NOMO-1 (cell line): Measurements from ENCODE around the gene MPIG6B.
A peak's percentile ranks its signal among the peaks of the same experiment; 100 is the strongest.

Experiments used
- DNase-seq, 2 experiments: peaks; one replicate each; lab custom pipeline; 2025; ENCODE audit not compliant: unreplicated experiment in 2 of 2; lab: John Stamatoyannopoulos, UW

Gene MPIG6B

DNA sequence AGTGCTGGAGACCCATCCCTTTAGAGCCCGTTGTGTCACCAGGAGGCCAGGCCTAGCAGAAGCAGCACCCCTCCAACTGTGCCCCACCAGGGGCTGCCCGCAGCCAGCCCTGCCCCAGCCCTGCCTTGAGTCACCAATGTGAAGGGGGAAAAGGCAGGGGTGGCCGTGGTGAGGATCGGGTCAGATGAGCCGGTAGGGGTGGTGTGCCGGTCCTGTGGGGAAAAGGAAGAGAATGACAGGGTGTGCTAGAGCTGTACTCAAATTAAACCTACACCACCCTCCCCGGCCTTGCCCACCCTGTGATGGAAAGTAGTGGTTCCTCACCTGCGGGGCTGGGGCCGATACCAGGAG, 42.4 kb downstream of the MPIG6B start:
- no peak for DNase-seq

DNA sequence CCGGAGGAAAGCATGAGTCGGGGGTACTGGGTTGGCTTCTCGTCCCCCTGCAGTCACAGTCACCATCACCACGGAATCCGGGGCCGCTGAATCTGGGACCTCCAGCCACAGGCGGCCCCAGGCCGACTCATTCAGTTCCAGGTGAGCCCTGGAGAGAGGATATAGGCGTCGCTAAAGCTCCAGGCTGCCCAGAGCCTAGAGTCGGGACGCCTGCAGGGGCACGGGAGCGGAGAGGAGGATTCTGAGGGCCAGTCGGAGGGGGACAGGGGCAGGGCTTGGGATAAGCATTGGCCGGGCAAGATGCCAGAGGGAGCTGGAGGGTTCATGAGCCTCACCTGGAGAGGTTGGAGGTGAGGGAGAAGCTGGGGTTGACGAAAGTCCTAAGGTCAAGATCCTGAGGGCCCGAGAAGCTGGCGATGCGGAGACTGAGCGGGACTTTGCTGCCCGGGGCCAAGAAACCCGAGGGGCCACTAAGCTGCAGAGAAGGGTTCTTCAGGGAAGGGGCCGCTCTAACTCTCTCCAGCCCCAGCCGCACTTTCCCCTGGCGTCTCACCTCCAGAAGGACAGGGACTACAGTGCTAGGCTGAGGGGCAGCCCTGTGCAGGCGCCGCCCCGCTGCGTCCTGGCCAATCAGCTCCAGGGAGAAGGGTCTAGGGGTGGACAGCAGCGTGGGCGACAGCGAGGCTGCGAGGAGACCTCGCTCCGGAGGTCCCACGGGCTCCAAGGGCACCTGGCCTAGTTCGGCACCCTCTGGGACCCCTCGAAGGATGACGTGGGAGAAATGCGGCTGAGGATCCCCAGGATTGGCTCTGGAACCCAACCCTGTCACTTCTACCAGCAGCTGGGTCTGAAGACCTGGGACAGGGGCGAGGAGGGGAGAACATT, 43.0 kb downstream of the MPIG6B start:
- no peak for DNase-seq

DNA sequence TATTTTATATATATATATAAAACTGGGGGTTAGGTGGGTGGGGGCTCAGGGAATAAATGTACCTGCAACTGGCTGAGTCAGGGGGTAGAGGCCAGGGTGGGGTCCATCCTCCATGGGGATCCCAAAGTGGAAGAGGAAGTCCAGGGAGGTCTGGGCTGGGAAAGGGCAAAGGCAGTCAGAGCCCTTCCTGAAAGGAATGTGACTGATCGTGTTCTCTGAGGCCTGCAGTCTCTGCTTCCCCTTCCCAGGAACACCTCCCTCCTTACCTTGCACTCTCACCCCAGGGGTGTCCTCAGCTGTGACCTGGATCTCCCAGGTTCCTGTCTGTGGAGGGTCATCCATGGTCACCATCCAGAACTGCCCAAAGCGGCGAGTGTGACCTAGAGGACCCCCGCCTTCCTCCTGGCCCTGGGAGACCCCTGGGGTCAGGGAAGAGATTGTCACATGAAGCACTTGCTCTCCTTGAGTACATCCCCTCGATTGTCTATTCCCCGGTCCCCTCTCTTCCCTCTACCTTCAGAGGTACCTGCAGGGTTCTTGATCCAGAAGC, 44.0 kb downstream of the MPIG6B start:
- DNase-seq: no peak

DNA sequence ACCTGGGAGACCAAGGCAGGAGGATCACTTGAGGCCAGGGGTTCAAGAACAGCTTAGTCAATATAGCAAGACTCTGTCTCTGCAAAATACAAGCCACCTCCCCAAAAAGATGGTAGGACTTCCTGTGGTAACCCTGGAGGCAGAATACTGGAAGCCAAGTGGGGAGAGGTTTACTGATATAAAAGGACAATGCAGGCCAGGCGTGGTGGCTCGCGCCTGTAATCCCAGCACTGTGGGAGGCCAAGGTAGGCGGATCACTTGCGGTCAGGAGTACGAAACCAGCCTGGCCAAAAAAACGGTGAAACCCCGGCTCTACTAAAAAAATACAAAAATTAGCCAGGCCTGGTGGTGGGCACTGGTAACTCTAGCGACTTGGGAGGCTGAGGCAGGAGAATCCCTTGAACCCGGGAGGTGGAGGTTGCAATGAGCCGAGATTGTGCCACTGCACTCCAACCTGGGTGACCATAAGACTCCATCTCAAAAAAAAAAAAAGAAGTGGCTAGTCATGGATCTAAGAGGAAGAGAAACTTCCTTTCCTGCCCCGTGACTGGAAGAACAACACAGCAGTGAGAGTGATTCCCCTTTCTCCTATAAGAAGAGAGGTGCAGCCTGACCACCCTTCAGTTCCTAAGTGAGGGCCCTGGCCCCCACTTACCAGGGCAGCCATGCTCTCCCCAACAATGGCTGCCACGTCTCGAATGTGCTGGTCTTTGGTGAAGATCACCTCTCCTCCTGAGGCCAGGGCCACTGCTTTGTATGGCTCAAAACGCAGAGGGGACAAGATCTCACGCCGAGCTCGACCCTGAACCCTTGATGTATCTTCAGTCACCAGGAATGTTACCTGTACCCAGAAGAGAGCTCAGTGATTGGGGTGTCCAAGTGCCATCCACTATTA, 45.4 kb downstream of the MPIG6B start:
- DNase-seq: peak in 1 of 2 experiments; percentile 49

DNA sequence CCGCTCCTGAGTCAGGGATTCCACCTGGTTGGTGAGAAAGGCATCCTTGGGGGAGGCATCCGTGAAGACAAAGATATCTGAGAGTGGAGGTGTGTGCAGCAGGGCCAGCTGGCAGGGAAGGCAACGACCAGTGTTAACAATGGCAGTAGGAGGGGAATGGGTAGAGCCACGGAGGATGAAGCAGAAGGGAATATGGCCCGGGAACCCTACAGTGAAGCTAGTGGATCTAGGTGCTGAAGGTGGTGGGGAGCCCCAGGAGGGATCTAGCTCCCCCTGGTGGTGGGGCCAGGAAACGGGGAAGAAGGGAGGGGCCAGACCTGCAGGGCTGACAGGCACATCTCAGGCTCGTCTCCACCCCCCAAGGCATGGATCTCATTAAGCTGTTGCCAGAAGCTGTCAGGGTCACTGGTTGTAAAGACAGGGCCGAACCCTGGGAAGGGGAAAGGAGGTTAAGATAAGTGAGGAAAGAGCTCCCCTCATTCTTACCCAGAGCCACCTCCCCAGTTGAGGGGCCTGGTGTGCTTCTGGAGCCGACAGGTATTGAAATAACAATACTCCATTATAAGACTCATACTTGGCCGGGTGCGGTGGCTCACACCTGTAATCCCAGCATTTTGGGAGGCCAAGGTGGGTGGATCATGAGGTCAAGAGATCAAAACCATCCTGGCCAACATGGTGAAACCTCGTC, 46.7 kb downstream of the MPIG6B start:
- DNase-seq: peak; percentile 53 to 89

DNA sequence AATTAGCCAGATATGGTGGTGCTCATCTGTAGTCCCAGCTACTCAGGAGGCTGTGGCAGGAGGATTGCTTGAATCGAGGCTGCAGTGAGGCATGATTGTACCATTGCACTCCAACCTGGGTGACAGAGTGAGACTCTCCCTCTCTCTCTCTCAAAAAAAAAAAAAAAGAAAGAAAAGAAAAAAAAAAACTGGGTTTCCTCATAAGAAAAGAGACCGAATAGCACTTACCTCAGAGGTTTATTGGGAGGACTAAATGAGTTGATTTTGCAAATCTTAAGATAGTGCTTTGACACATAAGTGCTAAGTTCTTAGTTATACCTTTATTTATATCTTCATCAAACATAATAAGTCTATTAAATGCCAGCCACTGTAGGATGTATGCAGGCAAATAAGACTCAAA, 47.7 kb downstream of the MPIG6B start:
- DNase-seq: no peak

DNA sequence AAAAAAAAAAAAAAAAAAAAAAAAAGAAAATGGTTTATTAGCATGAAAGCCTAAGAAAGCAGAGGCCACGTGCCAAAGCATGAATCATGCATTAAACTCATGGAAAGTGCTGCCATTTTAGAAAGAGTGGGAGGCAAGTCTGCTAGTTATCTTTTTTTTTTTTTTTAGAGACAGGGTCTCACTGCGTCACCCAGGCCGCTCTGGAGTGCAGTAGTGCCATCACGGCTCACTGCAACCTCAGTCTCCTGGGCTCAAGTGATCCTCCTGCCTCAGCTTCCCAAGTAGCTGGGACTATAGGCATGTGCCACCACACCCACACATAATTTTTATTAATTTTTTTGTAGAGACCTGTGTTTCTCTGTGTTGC, 48.8 kb downstream of the MPIG6B start:
- DNase-seq: no peak

DNA sequence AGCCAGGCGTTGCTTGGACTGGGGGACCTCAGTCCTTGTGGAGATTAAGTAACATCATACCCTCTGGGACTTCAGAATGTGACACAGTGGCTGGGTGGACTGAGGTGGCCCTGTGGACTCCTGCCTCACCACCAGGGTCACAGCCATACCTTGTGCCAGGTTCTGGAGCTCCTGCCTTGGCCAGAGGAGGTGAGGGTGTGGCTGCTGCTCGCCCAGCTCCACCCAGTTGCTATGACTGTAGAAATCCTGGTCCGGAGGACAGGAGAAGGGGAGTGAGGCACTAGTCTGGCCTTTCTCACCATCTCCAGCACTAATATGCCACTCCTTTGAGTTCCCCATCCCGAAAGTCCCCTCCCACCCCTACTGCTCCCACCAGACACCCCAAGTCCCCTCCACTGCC, 52.0 kb downstream of the MPIG6B start:
- DNase-seq: no peak

DNA sequence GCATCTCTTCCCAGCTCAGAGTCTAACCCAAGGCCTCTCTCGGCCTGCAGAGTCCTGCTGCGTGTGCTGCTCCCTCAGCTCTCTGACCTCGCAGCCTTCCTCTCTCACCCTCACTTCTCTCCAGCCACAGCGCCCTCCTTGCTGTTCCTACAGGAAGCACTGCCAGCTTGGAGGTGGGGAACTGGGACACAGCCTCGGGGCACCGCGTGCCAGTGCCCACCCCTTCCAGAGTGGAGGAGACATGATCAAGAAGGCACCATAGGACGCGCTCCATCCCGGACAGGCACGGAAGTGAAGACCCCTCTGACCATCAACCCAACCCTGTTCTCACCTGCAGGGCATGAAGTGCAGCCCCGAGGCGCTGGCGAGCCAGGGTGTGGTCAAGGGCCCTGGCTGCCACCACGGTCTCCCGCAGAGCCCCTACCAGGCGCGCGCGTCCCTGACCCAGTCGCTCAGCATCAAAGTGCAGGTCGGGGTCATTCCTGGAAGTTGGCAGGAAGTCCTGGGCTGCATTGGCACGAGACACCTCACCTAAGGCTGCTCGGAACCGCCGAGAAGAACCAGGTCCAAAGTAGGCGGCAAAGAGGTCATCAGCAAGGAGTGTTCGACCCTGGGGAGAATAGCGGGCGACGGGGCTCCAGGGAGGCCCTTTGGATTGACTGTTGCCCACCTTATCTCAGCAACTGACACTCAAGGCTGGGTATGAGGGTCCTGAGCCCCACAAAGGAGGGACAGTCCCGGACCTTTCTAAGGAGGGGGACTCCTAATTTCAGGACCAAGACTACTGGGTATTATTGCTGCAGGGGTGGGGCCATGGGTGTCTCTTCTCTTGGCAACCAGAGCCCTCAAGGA, 52.7 kb downstream of the MPIG6B start:
- DNase-seq: no peak
